DOHH2 (cell line): ENCODE measurements around the gene RPL28.

Experiments
- CTCF ChIP-seq: fragments of 200-600 bp; sonication (generic); IDR thresholded peaks from one replicate; pipeline ENCODE4 v1.5.1; 2014; ENCODE audit warnings: antibody characterized with exemption, mild to moderate bottlenecking, low read depth, low read length; ENCODE audit not compliant: poor library complexity, severe bottlenecking
- EZH2phosphoT487 ChIP-seq: fragments of 200-600 bp; sonication (generic); IDR thresholded peaks from 2 replicates; pipeline ENCODE4 v1.6.1; 2017; ENCODE audit warnings: borderline replicate concordance, mild to moderate bottlenecking, antibody characterized with exemption, low read length, moderate library complexity, mixed read lengths

DNA sequence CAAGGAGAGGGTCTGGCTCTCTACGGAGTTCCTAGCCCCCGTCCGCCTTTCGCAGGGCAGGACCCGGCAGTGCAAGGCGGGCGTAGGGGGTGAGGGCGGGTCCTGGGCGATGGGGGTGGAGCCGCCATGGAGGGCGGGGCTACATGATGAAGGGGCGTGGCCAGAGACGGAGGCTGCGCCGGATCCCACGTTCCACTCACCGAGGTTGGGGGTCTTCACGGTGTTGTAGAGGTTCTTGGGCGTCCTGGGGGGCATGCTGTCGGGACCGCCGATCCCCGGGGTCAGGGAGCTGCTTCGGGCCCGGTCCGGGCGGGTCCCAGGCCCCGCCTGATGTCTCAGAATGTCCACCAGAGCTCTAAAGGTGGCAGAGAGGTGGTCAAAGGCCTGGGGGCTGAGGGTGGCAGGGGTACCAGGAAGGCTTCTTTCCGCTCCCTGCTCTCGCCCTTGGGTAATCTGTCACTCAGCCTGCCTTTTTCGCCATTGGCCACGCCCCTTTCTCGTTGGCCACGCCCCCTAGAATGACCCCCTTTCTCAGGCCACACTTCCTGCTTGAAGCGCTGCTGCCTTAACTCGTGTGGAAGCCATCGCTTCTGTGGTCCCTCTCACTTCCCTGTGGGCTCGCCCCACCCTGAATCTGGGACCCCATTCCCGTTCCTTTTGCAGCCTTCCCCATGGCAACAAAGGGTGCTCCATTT, 54.8 kb downstream of the RPL28 start:
- TF ChIP-seq CTCF (no peak), EZH2phosphoT487 (no peak)
